ENCODE data around the gene THRA. TPM values are rescaled to one million over a fixed set of nuclear protein-coding genes. Genes with fewer than 3 reads are reported as not detected.

The THRA gene
- total RNA-seq, 1 donor from 2014 or later, result 80.0 TPM

DNA sequence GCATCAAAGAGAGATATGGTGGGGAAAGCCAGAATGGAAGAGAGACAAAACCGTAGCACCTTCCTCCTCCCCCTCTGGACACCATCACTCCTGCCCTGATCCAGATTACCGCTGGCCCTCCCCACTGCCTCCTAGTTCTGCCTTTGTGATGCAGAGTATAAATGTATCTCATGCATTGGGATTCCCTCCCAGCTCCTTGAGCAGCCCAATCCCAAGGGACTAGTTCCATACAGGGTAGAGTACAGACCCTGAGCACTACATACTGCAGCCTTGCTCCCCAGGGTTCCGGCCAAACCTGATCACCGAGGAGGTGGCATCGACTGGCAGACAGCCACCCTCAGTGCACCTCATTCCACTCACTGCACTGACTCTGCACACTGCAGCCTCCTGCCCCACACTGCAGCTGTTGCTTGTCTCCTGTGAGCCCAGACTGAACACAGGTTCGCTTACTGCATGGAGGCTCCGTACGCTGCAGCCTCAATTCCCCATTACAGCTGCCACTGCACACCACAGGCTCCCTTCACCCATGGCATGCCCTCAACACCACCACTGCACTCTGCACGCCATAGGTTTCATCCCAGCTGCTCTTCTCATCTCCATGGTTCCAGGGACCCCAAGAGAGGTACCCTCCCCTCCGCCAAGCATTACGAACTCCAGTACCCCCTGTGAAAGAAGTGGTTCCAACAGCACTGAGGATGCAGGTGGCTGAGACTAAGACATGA, 1.7 kb upstream of the THRA start:
- DNase-seq (no peak), ATAC-seq (ENCODE audit: poor library complexity) (no peak)

DNA sequence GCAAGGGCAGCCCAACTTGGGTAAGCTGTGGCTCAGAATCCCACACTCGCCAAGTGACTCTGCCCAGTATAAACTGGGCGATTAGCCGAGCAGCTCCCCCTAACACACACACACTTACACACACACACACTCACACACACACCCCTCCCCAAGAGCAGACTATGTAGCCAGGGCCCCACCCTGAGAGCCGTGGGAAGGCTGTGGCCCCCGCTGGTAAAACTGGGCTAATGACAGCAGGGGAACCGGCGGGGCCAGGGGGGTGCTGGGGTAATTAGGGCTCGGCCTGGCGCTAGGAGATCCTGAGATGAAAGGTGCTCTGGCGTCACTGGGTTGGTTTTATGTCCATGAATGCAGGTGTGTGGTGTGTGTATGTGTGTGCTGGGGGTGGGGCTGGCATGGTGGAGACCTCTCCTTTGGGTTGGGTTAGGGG, 1.1 kb upstream of the THRA start:
- DNase-seq, result no peak
- intact Hi-C loops (cut with DNase I), result loop anchor here (2.0 kb wide), 2 partner anchors 25 to 49 kb away; no protein-coding TSS in a partner anchor
- ATAC-seq (ENCODE audit: poor library complexity), result no peak

More for the DNA sequence above, 1.7 kb upstream of the THRA start:
- intact Hi-C loops (cut with DNase I), result no loop called here

DNA sequence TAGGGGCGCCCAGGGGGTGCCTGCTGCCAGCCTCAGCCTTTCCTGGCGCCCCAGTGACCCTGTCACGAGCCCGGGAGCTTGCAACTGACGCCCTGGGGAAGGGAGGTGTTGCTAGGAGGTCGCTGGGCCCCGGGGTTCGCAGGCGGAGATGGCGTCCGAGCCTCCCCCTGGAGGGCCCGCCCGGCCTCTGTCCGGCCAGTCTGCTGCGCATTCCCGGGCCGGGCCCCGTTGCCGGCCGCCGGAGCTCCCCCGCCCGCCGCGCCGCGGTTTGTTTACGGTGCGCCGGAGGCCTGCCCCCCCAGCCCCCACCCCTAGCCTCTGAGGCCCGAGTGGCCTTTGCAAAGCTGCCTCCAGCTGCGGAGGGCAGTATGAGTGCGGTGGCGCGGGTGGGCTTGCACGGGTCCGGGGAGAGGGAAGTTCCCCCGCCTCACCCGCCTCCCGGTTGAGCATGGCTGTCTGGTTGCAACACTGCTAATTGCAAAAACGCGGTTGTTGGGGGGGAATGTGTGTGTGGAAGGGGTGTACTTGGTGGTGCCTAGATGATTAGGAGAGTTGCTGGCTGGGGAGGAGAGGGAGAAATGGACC, 514 bp downstream of the THRA start:
- intact Hi-C loops (cut with DNase I), result loop anchor here (2.0 kb wide), 2 partner anchors 24 to 48 kb away; no protein-coding TSS in a partner anchor
- DNase-seq (peak; percentile 66), ATAC-seq (ENCODE audit: poor library complexity) (peak; percentile 59)

DNA sequence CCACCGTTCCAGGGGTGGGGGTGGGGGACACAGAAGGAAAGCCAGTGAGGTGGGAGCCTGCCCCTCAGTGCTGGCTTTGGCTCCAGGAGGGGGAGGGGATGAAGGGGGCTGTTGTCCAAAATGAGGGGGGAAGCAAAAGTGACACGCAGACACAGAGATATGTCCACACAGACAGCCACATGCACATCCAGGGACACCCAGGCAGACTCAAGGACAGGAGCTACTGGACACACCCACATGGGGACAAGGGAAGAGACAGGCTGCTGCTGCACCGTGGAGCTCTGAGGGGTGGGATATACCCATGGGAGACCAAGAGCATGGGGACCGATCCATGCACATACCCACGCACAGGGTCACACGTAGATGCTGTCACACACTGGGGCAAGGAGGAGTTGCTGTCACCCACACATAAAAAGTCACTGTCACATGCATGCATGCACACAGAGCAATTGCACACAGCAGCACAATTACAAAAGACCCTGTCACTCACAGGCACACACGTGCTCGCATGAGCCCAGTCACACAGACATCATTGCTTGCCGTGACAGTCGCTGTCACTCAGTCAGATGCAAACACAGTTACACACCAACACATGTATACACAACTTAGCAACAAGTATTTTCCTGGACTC, 1.3 kb downstream of the THRA start:
- no peak for DNase-seq
- intact Hi-C loops (cut with DNase I), result loop anchor here (2.0 kb wide), 2 partner anchors 23 to 47 kb away; no protein-coding TSS in a partner anchor
- ATAC-seq (ENCODE audit: poor library complexity), result peak; percentile 28

DNA sequence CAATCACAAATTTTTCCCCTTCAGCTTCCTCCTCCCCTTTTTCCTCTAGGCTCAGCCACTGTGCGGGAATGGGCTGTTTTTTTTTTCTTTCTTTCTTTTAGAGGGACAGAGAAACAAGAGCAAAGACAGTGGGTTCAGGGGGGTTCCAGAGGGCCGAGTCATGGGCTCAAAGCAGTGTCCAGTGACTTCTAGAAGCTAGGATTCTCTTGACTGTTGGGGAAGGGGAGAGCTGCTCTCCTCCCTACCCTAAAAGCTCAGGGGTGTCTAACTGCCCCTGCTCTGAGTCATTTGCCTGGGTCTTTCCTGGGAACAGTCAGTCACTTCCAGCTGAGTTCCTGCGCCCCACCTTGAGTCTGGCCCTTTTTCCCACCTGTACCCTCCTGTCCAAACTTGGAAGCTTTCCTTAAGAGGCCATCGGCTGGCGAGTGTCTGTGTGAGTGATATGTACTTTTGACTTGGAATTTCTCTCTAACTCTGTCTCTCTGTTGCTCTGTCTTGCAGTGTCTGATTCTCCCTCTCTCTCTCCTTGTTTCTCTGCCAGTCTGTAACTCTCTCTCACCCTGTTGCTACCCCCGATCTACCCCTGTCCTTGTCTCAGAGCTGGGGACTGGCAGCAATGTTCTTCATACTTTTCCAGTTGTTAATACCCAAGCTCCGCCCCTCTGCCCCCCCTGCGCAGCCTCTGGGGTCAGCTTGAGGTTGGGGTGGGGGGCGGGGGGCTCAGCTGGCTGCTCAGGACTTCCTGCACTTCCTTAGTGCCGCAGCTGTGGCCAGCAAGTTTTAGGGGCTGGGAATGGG, 2.4 kb downstream of the THRA start:
- intact Hi-C loops (cut with DNase I), result loop anchor here (5.0 kb wide), 1 partner anchor 37 kb away; the partner anchor contains the start of gene NR1D1
- DNase-seq (no peak), ATAC-seq (ENCODE audit: poor library complexity) (no peak)

DNA sequence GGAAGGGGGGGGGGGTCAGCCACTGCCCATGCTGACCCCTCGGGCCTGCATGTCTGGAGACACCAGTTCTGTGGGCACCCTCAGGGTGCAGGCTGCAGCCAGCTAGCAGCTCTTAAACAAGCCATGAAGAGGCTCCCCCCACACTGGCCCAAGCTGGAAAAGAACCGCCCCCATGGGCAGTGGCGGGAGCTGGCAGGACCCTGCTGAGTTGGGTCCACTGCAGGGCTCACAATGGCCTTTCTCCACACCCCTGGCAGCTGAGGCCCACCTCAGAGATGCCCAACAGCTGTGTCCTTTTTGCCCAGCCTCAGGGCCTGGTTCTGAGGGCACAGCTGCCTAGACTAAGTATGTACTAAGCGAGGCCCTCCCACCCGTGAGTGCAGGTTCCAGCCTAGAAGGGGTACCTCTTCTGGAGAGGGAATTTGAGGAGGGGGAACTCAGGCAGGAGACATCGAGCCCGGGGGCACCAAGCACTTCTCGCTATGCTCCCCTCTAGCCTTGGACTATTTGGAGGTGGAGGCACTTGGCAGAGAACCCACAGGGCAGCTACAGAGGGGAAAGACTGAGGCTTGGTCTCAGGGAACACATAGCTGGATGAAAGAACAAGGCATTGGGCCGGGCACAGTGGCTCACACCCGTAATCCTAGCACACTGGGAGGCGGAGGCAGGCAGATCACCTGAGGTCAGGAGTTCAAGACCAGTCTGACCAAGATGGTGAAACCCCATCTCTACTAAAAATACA, 3.2 kb downstream of the THRA start:
- ATAC-seq (ENCODE audit: poor library complexity), result no peak
- intact Hi-C loops (cut with DNase I), result loop anchor here (5.0 kb wide), 1 partner anchor 36 kb away; the partner anchor contains the start of gene NR1D1
- DNase-seq, result no peak

DNA sequence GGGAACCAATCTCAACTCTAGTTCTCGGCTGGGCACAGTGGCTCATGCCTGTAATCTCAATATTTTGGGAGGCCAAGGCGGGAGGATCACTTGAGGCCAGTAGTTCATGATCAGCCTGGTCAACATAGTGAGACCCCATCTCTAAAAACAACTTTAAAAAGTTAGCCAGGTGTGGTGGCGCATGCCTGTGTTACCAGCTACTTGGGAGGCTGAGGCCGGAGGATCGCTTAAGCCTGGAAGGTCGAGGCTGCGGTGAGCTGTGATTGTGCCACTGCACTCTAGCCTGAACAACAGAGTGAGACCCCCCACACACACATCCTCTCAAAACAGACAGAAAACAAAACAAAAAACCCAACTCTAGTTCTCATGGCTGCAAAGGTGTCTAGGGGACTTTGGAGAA, 4.9 kb downstream of the THRA start:
- ATAC-seq (ENCODE audit: poor library complexity) (no peak), DNase-seq (no peak)
- intact Hi-C loops (cut with DNase I), result loop anchor here (5.0 kb wide), 1 partner anchor 35 kb away; the partner anchor contains the start of gene NR1D1

DNA sequence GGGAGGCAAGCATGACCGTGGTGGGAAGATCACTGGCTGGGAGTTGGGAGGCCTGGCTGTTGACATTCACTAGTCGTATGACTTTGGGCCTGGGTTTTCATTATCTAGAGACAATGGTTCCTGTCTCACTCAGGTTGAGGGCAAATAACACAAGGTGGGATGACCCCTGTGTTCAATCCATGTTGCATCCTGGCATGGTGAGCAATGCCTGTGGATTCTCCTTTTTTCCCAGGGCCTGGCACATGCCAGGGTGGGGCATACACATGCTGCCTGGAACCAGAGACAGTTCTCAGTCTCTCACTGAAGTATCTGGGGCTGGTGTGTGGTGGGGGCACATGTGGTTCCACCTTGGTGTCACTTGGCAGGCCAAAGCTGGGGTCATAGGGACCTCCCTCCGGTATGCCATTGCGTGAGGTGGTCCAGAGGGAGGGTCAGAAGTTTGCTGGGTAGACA, 5.4 kb downstream of the THRA start:
- DNase-seq, result no peak
- ATAC-seq (ENCODE audit: poor library complexity), result no peak
- intact Hi-C loops (cut with DNase I), result loop anchor here (5.0 kb wide), 1 partner anchor 34 kb away; the partner anchor contains the start of gene NR1D1

DNA sequence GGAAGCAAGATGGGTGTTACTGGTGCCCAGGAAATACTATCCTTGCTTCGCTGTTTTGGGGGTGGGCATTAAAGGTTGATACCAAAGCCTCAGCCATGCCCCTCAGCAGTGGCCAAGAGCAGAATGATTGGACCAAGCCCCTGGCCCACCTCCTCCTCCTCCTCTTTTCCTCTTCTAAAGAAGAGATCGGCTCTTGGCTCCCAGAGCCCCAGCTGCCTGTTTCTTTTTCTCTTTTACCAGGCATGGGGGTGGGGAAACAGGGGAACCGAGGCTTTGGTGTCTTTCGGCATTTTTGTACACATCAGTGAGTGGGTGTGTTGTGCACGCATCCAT, 5.8 kb downstream of the THRA start:
- intact Hi-C loops (cut with DNase I), result loop anchor here (5.0 kb wide), 1 partner anchor 34 kb away; the partner anchor contains the start of gene NR1D1

DNA sequence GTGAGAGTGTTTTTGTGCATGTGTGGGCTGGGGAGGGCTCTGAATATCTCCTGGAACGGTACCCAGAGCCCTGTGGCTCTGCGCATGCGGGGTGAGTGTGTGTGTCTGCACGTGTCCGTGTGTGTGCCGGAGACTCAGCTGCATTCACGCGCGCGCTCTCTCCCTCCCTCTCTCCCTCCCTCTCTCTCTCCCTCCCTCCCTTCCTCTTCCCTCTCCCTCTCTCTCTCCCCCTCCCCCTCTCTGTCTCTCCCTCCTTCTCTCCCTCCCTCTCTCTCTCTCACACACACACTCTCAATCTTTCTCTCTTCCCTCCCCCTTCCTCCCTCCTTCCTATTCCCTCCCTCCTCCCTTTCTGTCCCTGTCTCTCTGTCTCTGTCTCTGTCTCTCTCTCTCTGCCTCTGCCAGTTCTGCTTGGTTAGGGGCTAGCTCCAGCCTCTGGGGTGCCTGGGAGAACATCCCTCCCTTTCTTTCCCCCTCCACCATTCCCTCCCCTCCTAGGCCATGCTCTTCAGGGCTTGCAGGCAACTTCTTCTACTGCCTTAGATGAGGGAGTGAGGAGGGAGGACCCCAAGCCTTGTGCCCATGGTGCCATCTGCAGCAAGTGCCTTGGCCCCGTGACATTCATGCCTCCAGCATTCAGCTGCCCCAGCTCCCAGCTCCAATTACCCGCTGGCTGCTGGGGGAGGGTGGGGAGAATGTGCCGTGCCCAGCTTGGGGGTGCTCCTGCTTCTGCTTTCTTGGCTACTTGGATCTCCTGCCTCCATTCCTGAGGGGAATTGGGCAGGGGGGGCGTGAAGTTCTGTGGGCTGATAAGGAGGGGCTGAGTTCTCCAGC, 6.4 kb downstream of the THRA start:
- peak; percentile 96 for DNase-seq
- intact Hi-C loops (cut with DNase I), result loop anchor here (5.0 kb wide), 1 partner anchor 33 kb away; the partner anchor contains the start of gene NR1D1
- peak; percentile 66 for ATAC-seq (ENCODE audit: poor library complexity)

More for the DNA sequence above, 5.8 kb downstream of the THRA start:
- ATAC-seq (ENCODE audit: poor library complexity) (no peak), DNase-seq (no peak)

DNA sequence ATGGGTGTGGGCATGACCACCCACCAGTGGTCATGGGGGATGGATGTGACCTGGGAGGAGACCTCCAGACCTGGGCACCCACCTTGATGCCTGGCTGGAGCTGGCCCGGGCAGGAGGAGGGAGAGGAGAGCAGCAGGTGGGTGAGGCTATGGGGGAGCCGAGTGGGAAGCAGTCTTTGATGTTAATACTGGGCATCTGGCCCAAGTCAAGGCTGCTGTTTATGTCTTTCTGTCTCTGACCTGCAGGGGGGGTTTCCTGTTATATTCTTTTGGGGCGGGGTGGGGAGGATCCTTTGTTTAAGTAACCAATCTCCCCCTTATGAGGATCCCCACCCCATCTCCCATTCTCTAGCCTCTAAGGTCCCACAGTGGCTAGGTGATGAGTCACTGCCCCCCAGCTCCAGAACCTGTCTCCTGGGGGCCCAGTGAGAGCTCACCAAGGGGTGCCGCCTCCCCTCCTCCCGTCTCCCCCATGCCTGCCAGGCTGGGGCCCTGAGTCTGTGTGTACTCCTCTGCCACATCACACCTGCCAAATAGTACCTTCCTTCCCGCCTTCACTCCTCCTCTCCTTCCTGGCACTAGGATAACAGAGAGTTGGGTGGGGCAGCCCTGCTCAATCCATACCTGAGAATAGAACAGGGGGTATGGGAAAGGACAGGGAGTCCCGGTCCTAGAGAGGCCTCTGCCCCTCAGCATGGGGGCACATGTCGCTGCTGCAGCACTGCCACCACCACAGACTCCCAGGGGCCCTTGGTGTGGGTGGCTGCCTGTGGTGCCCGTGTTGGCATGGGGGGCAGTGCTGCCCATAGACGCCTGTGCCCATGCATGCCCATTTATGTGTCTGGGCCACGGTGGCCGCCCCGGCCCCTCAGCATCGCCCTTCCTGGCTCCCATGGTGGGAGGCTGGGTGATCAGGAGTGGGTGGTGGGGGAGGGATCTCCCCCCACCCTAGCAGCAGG, 7.3 kb downstream of the THRA start:
- intact Hi-C loops (cut with DNase I), result loop anchor here (5.0 kb wide), 1 partner anchor 32 kb away; the partner anchor contains the start of gene NR1D1
- DNase-seq, result no peak
- ATAC-seq (ENCODE audit: poor library complexity), result peak; percentile 0

DNA sequence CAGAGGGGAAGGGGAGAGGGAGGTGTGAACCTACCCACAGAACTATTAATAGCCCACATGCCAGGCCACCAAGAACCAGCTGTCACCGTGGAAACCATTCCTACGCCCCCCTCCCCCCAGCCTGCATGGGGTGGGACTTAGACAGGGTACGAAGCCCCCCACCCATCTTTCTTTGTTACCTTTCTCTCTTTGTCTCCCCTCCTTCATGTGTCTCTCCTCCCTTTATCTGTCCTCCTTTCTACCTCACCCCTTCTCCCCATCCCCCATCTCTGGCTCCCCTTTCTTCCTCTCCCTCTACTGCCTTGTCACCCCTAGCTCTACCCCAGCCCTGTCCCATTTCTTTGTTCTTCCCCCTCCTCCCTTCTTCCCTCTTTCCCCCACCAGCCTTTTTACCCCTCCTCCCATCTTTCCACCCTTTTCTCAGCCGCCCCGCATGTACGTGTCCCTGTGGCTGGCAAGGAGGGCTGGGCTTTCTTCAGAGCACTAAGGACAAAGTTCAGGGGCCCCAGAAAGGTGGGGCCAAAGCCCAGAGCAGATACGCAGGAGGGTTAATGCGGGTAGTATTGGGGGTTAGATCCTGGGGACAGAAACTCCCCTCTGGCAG, 8.0 kb downstream of the THRA start:
- no peak for ATAC-seq (ENCODE audit: poor library complexity)
- DNase-seq, result no peak
- intact Hi-C loops (cut with DNase I), result no loop called here

DNA sequence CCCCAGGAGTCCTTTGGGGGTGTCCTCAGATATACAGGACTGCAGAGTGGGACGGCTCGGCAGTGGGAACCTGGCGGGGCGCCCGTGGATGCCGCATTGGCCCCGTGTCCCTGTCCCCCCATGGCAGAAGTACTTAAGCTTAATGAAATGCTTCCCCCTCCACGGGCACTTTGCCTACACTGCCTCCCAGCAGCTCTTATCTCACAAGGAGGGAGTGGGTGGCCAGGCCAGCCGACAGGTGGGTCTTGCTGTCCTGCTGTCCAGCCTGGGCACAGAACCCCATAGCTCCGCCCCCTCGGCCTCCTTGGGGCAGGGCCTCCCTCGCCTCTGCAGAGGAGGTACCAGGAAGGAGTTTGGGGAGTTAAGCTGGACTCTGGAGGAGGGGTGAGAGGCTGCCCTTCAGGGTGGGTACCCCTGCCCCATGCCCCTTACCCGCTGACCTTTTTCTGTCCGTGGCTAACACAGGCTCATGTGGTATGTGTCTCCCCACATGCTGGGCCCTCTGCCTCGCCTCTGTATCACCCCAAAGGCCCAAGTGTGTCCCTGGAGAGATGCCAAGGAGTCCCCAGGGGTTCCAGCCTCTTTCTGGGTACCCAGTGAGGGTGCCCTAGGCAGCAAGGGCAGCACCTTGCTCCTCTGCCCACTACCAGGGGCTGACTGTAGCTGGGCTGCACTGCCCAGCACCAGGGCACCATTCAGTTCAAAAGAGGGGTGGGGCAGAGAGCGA, 8.7 kb downstream of the THRA start:
- ATAC-seq (ENCODE audit: poor library complexity), result peak; percentile 8
- intact Hi-C loops (cut with DNase I), result no loop called here
- peak; percentile 84 for DNase-seq

DNA sequence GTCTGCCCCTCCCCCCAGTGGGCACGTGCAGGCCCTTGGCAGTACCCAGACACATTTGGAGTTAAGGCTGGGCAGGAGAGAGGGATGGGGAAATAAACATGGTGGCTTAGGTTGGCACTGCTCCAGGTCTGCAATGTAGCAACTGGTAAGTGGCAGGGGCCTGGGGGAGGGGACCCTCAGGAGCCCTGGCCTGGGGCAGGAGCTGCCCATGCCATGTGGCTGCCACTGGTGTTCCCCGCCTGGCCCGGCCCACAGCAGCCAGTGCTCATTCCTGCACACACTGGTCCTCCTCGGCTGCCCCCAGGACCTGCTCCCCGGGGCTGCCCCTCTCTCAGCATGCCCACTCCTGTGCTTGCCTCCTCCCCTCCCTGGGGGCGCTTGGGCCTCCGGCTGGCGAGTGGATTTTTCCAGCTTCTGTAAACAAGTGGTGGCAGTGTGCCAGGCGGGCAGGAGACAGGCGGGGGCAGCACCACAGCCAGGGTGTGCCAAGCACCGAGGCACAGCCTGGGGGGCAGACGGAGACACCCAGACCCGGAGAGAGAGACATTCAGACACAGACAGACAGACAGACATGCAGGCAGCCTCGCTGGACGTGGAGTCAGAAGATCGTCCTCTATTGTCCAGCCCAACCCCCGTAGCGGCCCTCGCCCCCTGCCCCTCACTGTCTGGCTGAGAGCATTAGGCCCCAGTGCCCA, 9.4 kb downstream of the THRA start:
- peak; percentile 37 for ATAC-seq (ENCODE audit: poor library complexity)
- peak; percentile 81 for DNase-seq
- intact Hi-C loops (cut with DNase I), result no loop called here
